ENCODE results near the gene CDK18.

CDK18 gene

GRCh38 chr1:205495237-205495823 is 9.1 kb upstream of the CDK18 start (continued):
- TF ChIP-seq REPIN1 (tag by site-specific recombination; IDR thresholded peaks at IDR 0.05; ENCODE audit: low read depth) (no peak), ATF2 (tag by site-specific recombination; IDR thresholded peaks at IDR 0.05; ENCODE audit: low read depth) (no peak), ZNF19 (tag by site-specific recombination; IDR thresholded peaks at IDR 0.05; ENCODE audit: low read depth) (no peak), SP3 (tag by site-specific recombination; IDR thresholded peaks at IDR 0.05) (no peak), SCRT2 (tag by site-specific recombination; IDR thresholded peaks at IDR 0.05) (no peak), ZNF10 (tag by site-specific recombination; IDR thresholded peaks at IDR 0.05) (no peak), ZNF747 (tag by site-specific recombination; IDR thresholded peaks at IDR 0.05) (no peak), ELK4 (IDR thresholded peaks at IDR 0.05; ENCODE audit: borderline replicate concordance, low read depth, low read length) (no peak), ZBTB11 (tag by site-specific recombination; conservative IDR thresholded peaks at IDR 0.05; ENCODE audit: low read depth) (peak; percentile 47; the same call in 1 of the 2 replicates), ZNF239 (tag by site-specific recombination; IDR thresholded peaks at IDR 0.05) (no peak), GFI1B (tag by site-specific recombination; IDR thresholded peaks at IDR 0.05) (no peak), ZNF404 (tag by site-specific recombination; IDR thresholded peaks at IDR 0.05) (no peak), TSHZ1 (tag by site-specific recombination; IDR thresholded peaks at IDR 0.05; ENCODE audit: borderline replicate concordance) (peak; percentile 78), OSR2 (tag by site-specific recombination; IDR thresholded peaks at IDR 0.05) (peak; percentile 92), ZNF580 (tag by site-specific recombination; IDR thresholded peaks at IDR 0.05) (peak; percentile 48; the same call in 1 of the 2 replicates), ZNF174 (tag by site-specific recombination; IDR thresholded peaks at IDR 0.05) (no peak), ZNF610 (tag by site-specific recombination; IDR thresholded peaks at IDR 0.05; ENCODE audit: borderline replicate concordance) (peak; percentile 70), YY1 (tag by site-specific recombination; IDR thresholded peaks at IDR 0.05) (peak; percentile 55; the same call in 1 of the 2 replicates), HIC1 (tag by site-specific recombination; IDR thresholded peaks at IDR 0.05) (no peak), PATZ1 (tag by site-specific recombination; IDR thresholded peaks at IDR 0.05) (peak; percentile 90), ZNF311 (tag by site-specific recombination; IDR thresholded peaks at IDR 0.05; ENCODE audit: borderline replicate concordance) (no peak), ZNF561 (tag by site-specific recombination; IDR thresholded peaks at IDR 0.05; ENCODE audit: borderline replicate concordance) (peak; percentile 93; the same call in 1 of the 2 replicates), ZBTB44 (tag by site-specific recombination; IDR thresholded peaks at IDR 0.05) (peak; percentile 85)

Measured in HEK293 (cell line).